ENCODE data around the gene G2E3. TPM values are rescaled to one million over a fixed set of nuclear protein-coding genes. Genes with fewer than 3 reads are reported as not detected.

Gene G2E3
- total RNA-seq, 2 donors from 2014 or later, result 25.4 to 30.3 TPM

DNA sequence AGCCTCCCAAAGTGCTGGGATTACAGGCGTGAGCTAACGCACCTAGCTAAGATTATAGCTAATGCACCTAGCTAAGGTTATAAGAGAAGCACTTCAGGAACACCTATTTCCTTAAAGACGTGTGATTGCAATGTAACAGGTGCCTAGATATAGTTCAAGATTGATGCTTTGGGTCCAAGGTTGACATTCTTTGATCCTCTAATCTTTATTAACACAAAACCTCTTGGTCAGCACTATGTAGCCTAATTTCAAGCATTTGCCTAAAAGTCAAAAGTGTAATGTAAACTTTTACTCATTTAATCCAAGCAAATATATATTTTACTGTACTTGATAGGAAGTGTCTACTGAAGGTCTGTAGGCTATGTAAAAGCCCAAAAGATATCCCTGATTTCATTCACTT lies 99.7 kb downstream of the G2E3 start:
- Mint-ChIP-seq H3K27me3 (no peaks in the 10 kb centered on the region), H3K4me3 (no peak overlapping the region), H3K36me3 (peaks cover 17% of the 10 kb centered on the region), H3K27ac (no peak overlapping the region), H3K9me3 (no peaks in the 10 kb centered on the region), H3K4me1 (ENCODE audit: low read depth in 2 of 2) (peaks cover 0 to 6% of the 10 kb centered on the region in 2 donors)
- DNase-seq (ENCODE audit: low spot score) (no peak), ATAC-seq (no peak)

- Mint-ChIP-seq H3K27ac (no peak overlapping the region), H3K4me1 (ENCODE audit: low read depth in 2 of 2) (peaks cover 8 to 19% of the 10 kb centered on the region in 2 donors), H3K27me3 (no peaks in the 10 kb centered on the region), H3K36me3 (peaks cover 15% of the 10 kb centered on the region), H3K4me3 (no peak overlapping the region), H3K9me3 (peaks cover 9% of the 10 kb centered on the region)
- ATAC-seq (no peak), DNase-seq (ENCODE audit: low spot score) (no peak)
These were observed 110.6 kb downstream of the G2E3 start for GRCh38 chr14:30669594-30669993.

Other genes starting within 250 kb of the G2E3 start
- 10 to 100 TPM; 75.9 to 79.4 TPM for gene SCFD1, start 63.2 kb downstream of the G2E3 start, total RNA-seq